ENCODE measurements around the gene SECISBP2.
"Not testable (repeated sequence)": the region's sequence is repeated elsewhere in the genome, so short reads cannot be mapped to it uniquely, and the experiment has no call there.

SECISBP2 gene

GRCh38 chr9:89318123-89319014, at the start of gene SECISBP2:
SECISBP2 (plus strand) TSS chr9:89318500; CDS start chr9:89318577, 77 bp downstream.
- DNase-seq: peak; percentile 94

- no peak for DNase-seq
Measured at GRCh38 chr9:89273528-89274279, 44.6 kb upstream of the SECISBP2 start.

DNA sequence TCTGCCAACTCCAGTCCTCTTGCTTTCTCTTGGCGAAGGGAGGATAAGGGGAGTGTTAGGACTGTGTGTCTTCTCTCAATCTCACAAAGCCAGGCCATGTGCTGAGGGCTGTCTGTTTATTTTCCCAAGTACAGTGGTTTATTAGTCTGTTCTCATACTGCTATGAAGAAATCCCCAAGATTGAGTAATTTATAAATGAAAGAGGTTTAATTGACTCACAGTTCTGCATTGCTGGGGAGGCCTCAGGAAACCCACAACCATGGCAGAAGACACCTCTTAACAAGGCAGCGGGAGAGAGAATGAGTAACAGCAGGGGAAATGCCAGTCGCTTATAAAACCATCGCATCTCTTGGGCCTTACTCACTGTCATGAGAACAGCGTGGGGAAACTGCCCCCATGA, 43.5 kb upstream of the SECISBP2 start:
- DNase-seq: no peak

DNA sequence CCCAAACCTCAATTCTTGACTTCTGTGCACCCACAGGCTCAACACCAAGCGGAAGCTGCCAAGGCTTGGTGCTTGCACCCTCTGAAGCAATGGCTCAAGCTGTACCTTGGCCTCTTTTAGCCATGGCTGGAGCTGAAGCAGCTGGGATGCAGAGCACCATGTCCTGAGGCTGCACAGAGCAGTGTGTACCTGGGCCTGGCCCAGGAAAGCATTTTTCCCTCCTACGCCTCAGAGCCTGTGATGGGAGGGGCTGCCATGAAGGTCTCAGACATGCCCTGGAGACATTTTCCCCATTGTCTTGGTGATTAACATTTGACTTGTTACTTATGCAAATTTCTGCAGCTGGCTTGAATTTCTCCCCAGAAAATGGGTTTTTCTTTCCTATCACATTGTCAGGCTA, 42.3 kb upstream of the SECISBP2 start:
- not testable (repeated sequence) for DNase-seq

DNA sequence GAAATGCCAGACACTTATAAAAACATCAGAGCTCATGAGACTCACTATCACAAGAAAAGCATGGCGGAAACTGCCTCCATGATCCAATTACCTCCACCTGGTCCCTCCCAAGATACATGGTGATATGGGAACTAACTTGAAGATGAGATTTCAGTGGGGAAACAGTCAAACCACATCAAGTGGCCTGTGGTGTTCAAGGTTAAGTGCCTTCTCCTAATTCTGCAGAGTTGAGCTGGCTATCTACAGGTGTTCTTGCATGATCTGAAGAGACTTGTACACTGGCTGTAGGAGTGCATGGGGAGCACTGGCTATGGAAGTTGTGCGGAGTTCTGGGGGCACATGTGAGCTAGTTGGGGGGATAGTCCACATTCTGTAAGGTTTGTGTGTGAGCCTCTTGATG, 41.3 kb upstream of the SECISBP2 start:
- DNase-seq: no peak

DNA sequence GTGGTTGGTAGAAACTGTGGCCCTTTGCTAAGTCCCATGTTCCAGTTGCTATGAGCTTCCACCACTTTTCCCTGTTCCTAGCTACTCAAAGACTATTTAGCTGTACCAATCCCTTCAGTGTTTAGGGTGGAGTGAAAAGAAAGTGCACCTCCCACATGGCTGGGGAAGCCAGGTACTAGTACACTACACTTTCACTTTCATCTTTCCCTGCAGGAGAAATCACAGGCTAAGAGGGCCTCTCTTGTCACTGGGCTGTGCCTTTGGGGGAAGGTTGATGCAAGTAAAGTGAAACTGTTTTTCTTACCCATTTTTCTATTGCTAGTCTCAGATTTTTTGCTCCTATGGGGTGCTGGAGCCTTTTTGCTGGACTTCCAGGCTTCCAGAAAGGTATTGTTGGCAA, 40.8 kb upstream of the SECISBP2 start:
- peak; percentile 15 for DNase-seq

- DNase-seq: no peak
Measured at GRCh38 chr9:89278551-89278950, 39.7 kb upstream of the SECISBP2 start.

DNA sequence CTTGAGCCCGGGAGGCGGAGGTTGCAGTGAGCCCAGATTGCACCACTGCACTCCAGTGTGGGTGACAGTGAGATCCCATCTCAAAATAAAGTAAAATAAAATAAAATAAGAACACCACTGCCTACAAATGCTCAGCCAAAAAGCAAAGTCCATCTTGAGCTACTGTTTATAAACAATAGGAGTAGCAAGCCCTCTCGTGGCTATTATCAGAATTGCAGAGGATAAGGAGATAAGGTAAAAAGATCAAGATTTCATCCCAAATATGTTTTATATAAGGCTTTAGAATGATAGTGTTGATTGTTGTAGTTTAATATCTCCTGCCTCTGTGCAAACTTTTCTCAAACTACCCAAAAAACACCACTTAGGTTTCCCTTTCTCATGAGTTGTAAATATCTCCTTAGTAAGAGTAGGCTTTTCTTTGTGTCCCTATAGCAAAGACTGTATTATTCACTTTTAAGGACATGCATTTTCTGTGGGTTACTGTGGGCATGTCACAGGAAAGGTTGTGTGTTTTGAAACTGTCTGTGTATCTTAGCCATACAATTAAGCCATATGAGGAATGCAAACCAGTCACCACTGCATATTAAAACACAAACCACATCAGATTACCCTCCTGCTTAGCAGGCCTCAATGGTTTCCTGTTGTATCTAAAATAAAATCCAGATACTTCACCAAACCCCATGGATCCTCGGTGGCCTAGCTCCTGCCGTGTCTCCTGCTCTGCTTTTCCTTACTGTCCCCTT, 39.1 kb upstream of the SECISBP2 start:
- DNase-seq: peak; percentile 31

- no peak for DNase-seq
Measured at GRCh38 chr9:89281106-89281505, 37.2 kb upstream of the SECISBP2 start.

DNA sequence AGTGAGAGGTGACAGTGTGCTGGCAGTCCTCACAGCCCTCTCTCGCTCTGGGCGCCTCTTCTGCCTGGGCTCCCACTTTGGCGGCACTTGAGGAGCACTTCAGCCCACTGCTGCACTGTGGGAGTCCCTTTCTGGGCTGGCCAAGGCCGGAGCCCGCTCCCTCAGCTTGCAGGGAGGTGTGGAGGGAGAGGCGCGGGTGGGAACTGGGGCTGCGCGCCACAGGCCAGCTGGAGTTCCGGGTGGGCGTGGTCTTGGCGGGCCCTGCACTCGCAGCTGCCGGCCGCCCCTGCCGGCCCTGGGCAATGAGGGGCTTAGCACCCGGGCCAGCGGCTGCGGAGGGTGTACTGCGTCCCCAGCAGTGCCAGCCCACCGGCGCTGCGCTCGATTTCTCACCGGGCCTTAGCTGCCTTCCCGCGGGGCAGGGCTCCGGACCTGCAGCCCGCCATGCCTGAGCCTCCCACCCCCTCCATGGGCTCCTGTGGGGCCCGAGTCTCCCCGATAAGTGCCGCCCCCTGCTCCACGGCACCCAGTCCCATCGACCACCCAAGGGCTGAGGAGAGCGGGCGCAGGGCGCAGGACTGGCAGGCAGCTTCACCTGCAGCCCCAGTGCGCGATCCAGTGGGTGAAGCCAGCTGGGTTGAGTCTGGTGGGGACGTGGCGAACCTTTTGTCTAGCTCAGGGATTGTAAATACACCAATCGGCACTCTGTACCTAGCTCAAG, 35.9 kb upstream of the SECISBP2 start:
- not testable (repeated sequence) for DNase-seq

GRCh38 chr9:89284076-89284475, 34.2 kb upstream of the SECISBP2 start:
- DNase-seq: no peak

DNA sequence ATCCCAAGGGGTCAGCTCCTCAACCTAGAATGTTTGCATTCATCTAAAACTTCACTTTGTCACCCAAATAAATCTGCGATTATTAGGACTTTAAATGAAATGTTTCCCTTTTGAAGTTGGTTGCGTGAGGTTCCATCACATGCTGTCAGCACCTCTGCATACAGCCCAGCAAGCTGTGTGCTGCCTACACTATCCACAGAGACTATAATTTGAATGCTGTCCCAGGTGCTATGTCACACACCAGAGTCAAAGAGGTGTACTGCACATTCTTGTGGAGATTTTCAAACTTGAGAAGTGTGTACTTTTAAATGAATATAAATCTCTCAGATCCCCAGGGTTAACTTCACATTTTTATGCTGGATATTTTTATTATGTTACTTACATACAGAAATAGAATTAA, 26.6 kb upstream of the SECISBP2 start:
- no peak for DNase-seq

DNA sequence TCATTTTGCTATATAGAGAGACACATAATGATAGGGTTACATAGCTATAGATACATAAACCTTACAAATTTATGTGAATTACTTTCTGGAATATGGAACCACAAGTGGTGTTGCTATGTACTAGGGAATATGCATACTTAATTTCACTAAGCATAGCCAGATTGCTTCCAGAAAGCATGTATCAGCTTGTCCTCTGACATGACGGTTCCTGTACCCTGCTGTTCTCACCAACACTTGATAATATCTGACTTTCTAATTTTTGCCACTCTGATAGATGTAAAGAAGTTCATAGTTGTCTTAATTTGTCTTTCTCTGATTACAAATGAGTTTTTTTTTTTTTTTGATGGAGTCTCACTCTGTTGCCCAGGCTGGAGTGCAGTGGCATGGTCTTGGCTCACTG, 25.3 kb upstream of the SECISBP2 start:
- DNase-seq: no peak

DNA sequence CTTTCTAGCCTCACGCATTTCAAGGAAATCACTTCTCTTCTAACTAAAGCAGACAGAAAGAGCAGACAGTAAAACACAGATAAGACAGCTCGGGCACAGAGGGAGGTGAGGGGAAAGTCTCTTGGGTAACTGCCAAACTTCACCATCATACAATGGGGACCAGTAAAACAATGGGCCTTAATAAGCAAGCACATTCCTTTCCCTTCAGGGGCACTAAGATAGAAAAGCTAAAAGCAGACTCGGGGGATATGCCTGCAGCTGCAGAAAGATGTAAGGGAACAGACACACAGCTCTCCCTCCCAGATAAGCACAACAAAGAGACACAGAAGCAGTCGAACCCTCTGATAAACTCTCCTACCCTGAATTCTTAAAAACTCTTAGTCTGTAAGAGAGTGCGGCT, 22.9 kb upstream of the SECISBP2 start:
- no peak for DNase-seq

- DNase-seq: not testable (repeated sequence)
Measured at GRCh38 chr9:89301996-89302395, 16.3 kb upstream of the SECISBP2 start.

DNA sequence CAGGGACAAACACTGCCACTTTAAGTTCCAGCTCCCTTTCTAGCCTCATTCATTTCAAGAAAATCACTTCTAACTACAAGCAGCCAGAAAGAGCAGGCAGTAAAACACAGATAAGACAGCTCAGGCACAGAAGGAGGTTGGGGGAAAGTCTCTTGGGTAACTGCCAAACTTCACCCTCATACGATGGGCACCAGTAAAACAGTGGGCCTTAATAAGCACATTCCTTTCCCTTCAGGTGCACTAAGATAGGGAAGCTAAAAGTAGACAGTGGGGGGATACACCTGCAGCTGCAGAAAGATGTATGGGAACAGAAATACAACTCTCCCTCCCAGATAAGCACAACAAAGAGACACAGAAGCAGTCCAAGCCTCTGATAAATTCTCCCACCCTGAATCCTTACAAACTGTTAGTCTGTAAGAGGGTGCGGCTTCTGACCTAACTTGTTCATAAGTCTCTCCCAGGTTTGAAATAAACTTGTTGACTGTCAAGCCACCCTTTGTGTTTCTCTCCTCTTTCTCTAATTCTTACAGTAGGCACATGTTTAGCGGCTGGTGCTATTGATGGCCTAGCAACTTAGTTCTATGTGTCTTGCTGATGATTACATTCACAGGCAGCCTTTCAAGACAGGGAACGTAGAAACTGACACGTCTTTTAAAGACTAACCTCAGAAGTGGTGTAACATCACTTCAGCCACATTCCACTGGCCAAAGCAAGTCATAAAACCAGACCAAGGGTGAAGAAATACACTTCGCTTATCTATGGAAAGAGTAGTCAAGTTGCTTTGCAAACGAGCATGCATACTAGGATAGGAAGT, 14.1 kb upstream of the SECISBP2 start:
- no peak for DNase-seq

DNA sequence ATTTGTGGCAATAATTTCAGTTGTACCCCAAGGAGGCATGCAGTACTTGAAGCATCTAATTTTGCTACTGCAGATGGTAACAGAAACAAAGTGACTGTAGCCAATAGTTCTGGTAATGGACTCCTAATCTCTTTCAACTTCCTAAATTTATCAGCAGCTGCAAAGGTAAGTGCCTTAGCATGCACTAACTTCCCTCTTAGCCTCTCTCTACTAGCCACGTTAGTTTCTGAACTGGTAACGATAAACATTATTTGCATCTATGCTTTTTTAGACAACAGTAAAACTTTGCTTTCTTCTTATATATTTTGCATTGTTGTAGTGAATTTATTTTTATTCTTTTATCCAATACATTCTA, 13.5 kb upstream of the SECISBP2 start:
- no peak for DNase-seq

GRCh38 chr9:89305868-89306267, 12.4 kb upstream of the SECISBP2 start:
- DNase-seq: no peak

DNA sequence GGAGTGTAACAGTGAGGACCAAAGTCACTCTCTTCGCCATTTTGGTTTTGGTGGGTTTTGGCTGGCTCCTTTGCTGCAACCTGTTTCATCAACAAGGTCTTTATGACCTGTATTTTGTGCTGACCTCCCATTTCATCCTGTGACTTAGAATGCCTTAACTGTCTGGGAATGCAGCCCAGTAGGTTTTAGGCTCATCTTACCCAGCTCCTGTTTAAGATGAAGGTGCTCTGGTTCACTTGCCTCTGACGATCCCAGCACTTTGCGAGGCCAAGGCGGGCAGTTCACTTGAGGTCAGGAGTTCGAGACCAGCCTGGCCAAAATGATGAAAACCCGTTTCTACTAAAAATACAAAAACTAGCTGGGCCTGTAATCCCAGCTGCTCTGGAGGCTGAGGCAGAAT, 9.1 kb upstream of the SECISBP2 start:
- DNase-seq: no peak

- no peak for DNase-seq
Measured at GRCh38 chr9:89309608-89310474, 8.5 kb upstream of the SECISBP2 start.

Data from CD4-positive, alpha-beta T cell treated with Interleukin-4 for 4 hours (primary cell).